ENCODE results near the gene NHERF1. TPM values are rescaled to one million over a fixed set of nuclear protein-coding genes. Genes with fewer than 3 reads are reported as not detected.

NHERF1 gene
- total RNA-seq, 1 donor from 2014 or later: 142 TPM

GRCh38 chr17:74816905-74817620, 68.6 kb downstream of the NHERF1 start:
- H3K27ac Mint-ChIP-seq: no peak overlapping the region

DNA sequence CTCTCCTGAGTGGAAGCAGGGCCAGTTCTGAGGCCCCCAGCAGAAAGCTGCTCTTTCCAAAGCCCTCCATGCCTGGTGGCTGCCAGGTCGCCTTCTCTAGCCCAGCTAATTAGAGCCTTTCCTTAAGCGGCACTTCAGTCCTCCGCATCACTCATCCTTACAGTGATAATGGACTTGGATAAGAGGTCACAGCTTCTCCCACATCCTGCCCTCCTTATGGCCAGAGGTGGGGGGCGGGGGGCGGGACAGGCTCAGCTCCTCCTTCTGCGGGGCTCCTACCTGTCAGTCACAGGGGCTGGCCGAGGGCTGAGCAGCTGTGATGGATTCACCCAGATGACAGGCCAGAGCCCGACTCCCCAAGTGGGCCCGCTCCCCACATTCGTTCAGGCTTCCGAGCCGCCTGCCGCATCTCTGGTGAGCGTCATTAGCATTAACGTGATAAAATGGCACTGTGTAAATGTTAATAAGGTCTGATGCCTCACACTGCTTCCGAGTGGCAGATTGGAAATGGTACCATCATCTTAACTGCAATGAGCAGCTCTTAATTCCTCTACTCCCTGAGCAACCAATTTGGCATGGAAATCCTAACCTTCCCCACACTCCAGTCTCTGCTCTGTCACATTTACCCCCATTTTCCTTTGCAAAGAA, 70.0 kb downstream of the NHERF1 start:
- intact Hi-C loops (cut with micrococcal nuclease): no loop called here
- peaks cover 12% of the 10 kb centered on the region for H3K36me3 Mint-ChIP-seq (ENCODE audit: low read depth)
- H3K4me1 Mint-ChIP-seq (ENCODE audit: low read depth): no peaks in the 10 kb centered on the region
- H3K9me3 Mint-ChIP-seq: no peaks in the 10 kb centered on the region
- no peak overlapping the region for H3K4me3 Mint-ChIP-seq
- no peak overlapping the region for H3K27ac Mint-ChIP-seq
- no peak for DNase-seq (ENCODE audit: low spot score)
- no peaks in the 10 kb centered on the region for H3K27me3 Mint-ChIP-seq (ENCODE audit: insufficient read depth)

More at GRCh38 chr17:74816905-74817620, 68.6 kb downstream of the NHERF1 start:
- H3K4me3 Mint-ChIP-seq: no peak overlapping the region
- H3K36me3 Mint-ChIP-seq (ENCODE audit: low read depth): peaks cover 12% of the 10 kb centered on the region
- no peaks in the 10 kb centered on the region for H3K27me3 Mint-ChIP-seq (ENCODE audit: insufficient read depth)
- H3K9me3 Mint-ChIP-seq: no peaks in the 10 kb centered on the region
- no peak for DNase-seq (ENCODE audit: low spot score)
- intact Hi-C loops (cut with micrococcal nuclease): no loop called here
- no peaks in the 10 kb centered on the region for H3K4me1 Mint-ChIP-seq (ENCODE audit: low read depth)

Other genes starting within 250 kb of the NHERF1 start
- not detected in 2 replicates for gene CD300LB, start 217.2 kb upstream of the NHERF1 start, total RNA-seq
- 0.32 and 0.41 TPM in 2 replicates for gene CD300C, start 202.5 kb upstream of the NHERF1 start, total RNA-seq
- gene CD300H, start 181.1 kb upstream of the NHERF1 start, total RNA-seq: not detected in 2 replicates
- gene CD300LD, start 156.3 kb upstream of the NHERF1 start, total RNA-seq: not detected in 2 replicates
- not detected in 2 replicates for gene CD300E, start 124.9 kb upstream of the NHERF1 start, total RNA-seq
- not detected in 2 replicates for gene CD300LF, start 35.7 kb upstream of the NHERF1 start, total RNA-seq
- 6.0 and 6.1 TPM in 2 replicates for gene RAB37, start 11.4 kb upstream of the NHERF1 start, total RNA-seq
- 69.0 and 70.8 TPM in 2 replicates for gene NAT9, start 27.7 kb downstream of the NHERF1 start, total RNA-seq
- gene GRIN2C, start 111.3 kb downstream of the NHERF1 start, total RNA-seq: 0.02 and 0.34 TPM in 2 replicates
- 20.1 and 21.5 TPM in 2 replicates for gene FDXR, start 124.4 kb downstream of the NHERF1 start, total RNA-seq
- not detected in 2 replicates for gene FADS6, start 145.0 kb downstream of the NHERF1 start, total RNA-seq
- gene USH1G, start 174.6 kb downstream of the NHERF1 start, total RNA-seq: not detected in 2 replicates
- gene OTOP2, start 175.6 kb downstream of the NHERF1 start, total RNA-seq: not detected in 2 replicates
- gene OTOP3, start 187.3 kb downstream of the NHERF1 start, total RNA-seq: not detected in 2 replicates
- gene HID1, start 224.1 kb downstream of the NHERF1 start, total RNA-seq: 0.29 and 0.31 TPM in 2 replicates
- 1.1 and 1.3 TPM in 2 replicates for gene CDR2L, start 239.0 kb downstream of the NHERF1 start, total RNA-seq